ENCODE results near the gene MOB3B.

Gene MOB3B

DNA sequence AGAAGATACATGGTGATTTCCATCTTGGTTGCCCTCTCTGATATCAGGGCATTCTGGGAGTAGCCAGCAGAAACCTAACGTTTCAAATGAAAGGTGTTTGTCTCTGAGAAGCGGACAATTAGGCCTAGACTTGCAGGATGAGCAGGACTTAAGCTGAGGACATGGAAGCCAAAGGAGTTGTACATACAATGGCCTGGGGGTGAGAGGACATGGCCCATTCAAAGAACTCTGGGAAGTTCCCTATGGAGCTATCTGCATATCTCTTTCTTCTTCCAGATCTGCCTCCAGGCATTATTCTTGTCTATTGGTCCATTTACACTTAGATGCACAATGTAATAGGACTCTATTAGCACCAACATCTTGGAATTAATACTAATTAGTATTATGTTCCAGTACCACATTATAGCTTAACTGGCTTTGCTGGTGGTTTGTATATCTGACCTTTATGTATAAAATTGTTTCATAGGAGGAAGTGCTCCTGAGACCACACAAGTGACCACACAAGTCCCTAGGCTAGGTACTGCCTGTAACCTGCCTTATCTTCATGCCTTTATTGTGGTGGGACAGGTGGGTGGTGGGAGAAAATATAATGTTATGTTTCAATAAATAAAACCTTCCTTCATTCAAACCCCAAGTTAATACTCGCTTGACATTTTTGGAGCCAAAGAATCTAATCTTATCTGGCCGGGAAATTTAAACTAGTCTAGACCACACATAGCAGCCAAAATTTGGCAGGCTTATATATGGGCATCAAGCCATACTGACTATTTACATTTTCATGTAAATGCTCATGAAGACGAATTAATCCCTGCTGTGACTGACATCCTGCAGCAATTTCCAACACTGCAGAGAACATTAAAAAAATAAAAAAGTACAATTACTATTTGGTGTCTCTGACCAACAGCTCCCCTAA, 180.6 kb downstream of the MOB3B start:
- no peak for DNase-seq (ENCODE audit: low spot score)
- TF ChIP-seq, protein P1, sequence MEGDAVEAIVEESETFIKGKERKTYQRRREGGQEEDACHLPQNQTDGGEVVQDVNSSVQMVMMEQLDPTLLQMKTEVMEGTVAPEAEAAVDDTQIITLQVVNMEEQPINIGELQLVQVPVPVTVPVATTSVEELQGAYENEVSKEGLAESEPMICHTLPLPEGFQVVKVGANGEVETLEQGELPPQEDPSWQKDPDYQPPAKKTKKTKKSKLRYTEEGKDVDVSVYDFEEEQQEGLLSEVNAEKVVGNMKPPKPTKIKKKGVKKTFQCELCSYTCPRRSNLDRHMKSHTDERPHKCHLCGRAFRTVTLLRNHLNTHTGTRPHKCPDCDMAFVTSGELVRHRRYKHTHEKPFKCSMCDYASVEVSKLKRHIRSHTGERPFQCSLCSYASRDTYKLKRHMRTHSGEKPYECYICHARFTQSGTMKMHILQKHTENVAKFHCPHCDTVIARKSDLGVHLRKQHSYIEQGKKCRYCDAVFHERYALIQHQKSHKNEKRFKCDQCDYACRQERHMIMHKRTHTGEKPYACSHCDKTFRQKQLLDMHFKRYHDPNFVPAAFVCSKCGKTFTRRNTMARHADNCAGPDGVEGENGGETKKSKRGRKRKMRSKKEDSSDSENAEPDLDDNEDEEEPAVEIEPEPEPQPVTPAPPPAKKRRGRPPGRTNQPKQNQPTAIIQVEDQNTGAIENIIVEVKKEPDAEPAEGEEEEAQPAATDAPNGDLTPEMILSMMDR (IDR thresholded peaks at IDR 0.05; ENCODE audit: extremely low read depth, missing control alignments), result no peak

DNA sequence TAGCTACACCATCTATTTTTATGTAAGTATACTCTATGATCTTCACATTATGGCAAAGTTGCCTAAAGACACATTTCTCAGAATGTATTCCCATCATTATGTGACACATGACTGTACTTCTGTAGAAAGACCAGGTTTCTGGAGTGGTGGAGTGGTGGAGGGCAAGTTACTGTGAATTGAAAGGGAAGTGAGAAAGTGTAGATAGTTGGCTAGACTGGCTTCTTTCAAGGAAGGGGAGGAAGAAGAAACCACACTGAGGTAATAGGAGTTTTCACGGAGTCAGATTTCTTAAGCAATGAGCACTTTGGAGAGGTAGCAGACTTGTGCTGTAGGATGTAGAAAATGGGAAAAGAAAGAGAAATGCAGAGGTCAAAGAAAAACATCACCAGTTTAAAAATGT, 181.7 kb downstream of the MOB3B start:
- TF ChIP-seq, protein P1 (IDR thresholded peaks at IDR 0.05; ENCODE audit: extremely low read depth, missing control alignments), result no peak
- DNase-seq (ENCODE audit: low spot score), result no peak

DNA sequence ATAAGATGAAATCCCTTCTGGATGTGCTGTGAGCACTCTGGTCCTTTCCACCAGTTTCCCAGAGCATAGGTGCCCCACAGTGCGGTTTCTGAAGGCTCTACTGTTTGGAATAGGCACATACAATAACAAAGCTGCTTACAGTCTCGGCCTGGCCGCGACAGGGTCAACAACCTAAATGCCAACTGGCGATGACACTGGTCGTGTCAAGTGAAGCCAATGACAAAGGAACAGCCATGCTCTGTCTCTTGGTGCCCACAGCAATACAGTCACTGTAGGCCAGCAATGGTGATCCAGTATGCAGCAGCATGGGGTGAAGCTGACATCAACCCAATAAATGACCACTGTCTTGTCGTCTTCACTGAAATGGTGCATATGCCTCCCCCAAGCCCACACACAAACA, 184.8 kb downstream of the MOB3B start:
- DNase-seq (ENCODE audit: low spot score), result no peak
- TF ChIP-seq, protein P1 (IDR thresholded peaks at IDR 0.05; ENCODE audit: extremely low read depth, missing control alignments), result no peak

DNA sequence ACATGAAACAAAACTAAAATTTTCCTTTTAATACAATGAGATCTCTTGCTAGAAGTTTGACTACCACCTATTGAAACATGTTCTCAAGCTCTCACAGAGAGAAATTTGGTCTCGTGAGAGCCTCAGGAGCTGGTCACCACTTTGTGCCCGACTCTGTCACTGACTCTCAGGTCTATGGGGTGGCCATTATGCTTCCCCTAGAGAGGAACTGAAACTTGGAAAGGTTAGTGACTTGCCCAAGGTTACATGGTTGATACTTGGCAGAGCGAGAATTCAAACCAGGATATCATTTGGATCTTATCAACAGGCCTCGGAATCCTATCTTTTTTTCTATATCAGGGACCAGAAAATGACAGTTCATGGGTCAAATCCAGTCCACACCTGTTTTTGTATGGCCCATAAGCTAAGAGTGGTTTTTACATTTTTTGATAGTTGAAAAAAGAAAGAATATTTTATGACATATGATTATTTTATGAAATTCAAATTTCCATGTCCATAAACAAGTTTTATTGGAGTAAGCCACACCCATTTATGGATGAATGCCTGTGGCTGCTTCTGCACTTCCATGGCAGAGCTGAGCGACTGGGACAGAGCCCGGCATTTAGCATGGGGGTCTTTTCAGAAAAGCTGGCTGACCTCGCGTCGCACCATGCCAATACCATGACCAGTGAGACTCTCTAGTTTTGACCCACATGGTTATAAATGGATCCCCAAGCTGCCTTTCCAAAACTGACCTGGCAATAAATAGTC, 187.9 kb downstream of the MOB3B start:
- no peak for DNase-seq (ENCODE audit: low spot score)
- TF ChIP-seq, protein P1 (IDR thresholded peaks at IDR 0.05; ENCODE audit: extremely low read depth, missing control alignments), result no peak

DNA sequence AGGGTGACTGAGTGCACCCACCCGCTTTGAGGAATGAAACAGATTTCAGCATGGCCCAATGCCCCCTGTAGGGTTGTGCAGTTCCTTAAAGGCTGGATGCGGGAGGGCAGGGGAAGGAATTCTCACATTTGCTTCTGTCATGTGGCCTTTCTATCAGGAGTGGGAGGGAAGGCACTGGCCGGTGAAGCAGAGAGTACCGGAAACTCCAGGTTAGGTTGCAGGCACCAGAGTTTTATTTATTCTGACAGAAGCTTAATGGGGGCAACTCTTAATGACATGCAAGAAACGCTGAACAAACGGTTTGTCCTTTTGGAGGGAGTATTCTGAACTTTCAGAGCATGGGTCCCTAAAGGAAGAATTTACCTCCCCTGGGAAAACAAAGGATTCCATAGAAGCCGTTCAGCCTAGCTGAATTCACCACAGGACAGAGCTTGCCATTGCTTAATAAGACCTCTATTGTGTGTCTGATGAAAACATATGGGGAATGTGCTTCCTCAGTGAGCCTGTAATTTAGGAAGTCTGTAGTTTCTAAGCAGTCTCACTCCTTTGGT, 188.6 kb downstream of the MOB3B start:
- TF ChIP-seq, protein P1 (IDR thresholded peaks at IDR 0.05; ENCODE audit: extremely low read depth, missing control alignments), result no peak
- DNase-seq (ENCODE audit: low spot score), result no peak

DNA sequence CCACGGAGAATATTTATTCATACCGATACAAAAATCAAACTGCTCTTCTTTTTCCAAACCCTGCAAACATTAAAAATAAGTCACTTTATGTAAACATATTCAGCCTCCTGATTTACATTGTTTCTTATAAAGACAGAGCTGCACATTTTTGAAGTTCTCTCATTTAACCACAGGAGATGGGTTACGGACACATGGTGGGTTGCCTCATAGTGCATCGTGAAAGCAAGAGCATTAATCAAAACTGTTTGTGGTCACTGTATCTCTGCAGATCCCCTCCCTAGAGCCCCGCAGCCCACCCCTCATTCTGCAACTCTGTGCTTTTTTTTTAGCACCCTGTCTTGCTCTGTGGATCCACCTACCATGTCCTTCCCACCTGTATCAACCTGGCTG, 189.3 kb downstream of the MOB3B start:
- TF ChIP-seq, protein P1 (IDR thresholded peaks at IDR 0.05; ENCODE audit: extremely low read depth, missing control alignments), result no peak
- no peak for DNase-seq (ENCODE audit: low spot score)

All from GM20000 (cell line).